OCI-LY7 (cell line): ENCODE data around the gene SELENOS.

Experiments
- CTCF ChIP-seq: fragments of 200-600 bp; sonication (generic); conservative IDR thresholded peaks from 2 replicates; pipeline ENCODE4 v1.5.1; 2014; ENCODE audit warnings: mild to moderate bottlenecking, antibody characterized with exemption, low read length, moderate library complexity, mixed read lengths
- EZH2phosphoT487 ChIP-seq: fragments of 200-600 bp; sonication (generic); IDR thresholded peaks from 2 replicates; pipeline ENCODE4 v1.6.1; 2018; ENCODE audit warnings: low read depth, borderline replicate concordance, mild to moderate bottlenecking, mixed run types, antibody characterized with exemption, low read length, moderate library complexity, mixed read lengths

GRCh38 chr15:101322854-101323477, 45.7 kb upstream of the SELENOS start:
- TF ChIP-seq CTCF (no peak), EZH2phosphoT487 (no peak)
